Right forelimb (tissue), 1 donor: ENCODE results near the gene ENPP7.

ENCODE experiments used
- DNase-seq: peaks from one replicate; pipeline ENCODE4 v3.0.0-alpha.2; 2018

Gene ENPP7

GRCh38 chr17:79730769-79731483, at the start of gene ENPP7:
Gene ENPP7, plus strand, starts transcription at chr17:79730943. Its CDS starts 197 bp downstream, at chr17:79731140.
- DNase-seq: no peak

- no peak for DNase-seq
Observed at GRCh38 chr17:79681101-79681621, 49.6 kb upstream of the ENPP7 start.

- no peak for DNase-seq
Observed at GRCh38 chr17:79681628-79682261, 49.0 kb upstream of the ENPP7 start.

GRCh38 chr17:79683365-79683764, 47.4 kb upstream of the ENPP7 start:
- DNase-seq: no peak

GRCh38 chr17:79684132-79684985, 46.4 kb upstream of the ENPP7 start:
- DNase-seq: no peak

GRCh38 chr17:79685121-79685520, 45.6 kb upstream of the ENPP7 start:
- no peak for DNase-seq

GRCh38 chr17:79686476-79686875, 44.3 kb upstream of the ENPP7 start:
- DNase-seq: no peak

- peak; percentile 55 for DNase-seq
Observed at GRCh38 chr17:79690466-79690865, 40.3 kb upstream of the ENPP7 start.

- DNase-seq: no peak
Observed at GRCh38 chr17:79690988-79691836, 39.5 kb upstream of the ENPP7 start.

GRCh38 chr17:79691931-79692330, 38.8 kb upstream of the ENPP7 start:
- DNase-seq: peak; percentile 71

GRCh38 chr17:79693419-79693818, 37.3 kb upstream of the ENPP7 start:
- DNase-seq: no peak

- DNase-seq: no peak
Observed at GRCh38 chr17:79695293-79695790, 35.4 kb upstream of the ENPP7 start.

- peak; percentile 79 for DNase-seq
Observed at GRCh38 chr17:79695797-79696609, 34.7 kb upstream of the ENPP7 start.

- DNase-seq: no peak
Observed at GRCh38 chr17:79696610-79696982, 34.1 kb upstream of the ENPP7 start.

GRCh38 chr17:79698146-79698846, 32.4 kb upstream of the ENPP7 start:
- no peak for DNase-seq

- no peak for DNase-seq
Observed at GRCh38 chr17:79699386-79700036, 31.2 kb upstream of the ENPP7 start.

GRCh38 chr17:79700592-79700991, 30.2 kb upstream of the ENPP7 start:
- no peak for DNase-seq

GRCh38 chr17:79702034-79702433, 28.7 kb upstream of the ENPP7 start:
- DNase-seq: no peak

GRCh38 chr17:79702550-79703236, 28.1 kb upstream of the ENPP7 start:
- DNase-seq: no peak

- DNase-seq: no peak
Observed at GRCh38 chr17:79704691-79705090, 26.1 kb upstream of the ENPP7 start.
